GM13976 (cell line): Measurements from ENCODE around the gene LSAMP.

Source experiments
- DNase-seq: peaks from one replicate; pipeline ENCODE4 v3.0.0; 2012; ENCODE audit warnings: low spot score
- in situ Hi-C: fragments of 300-500 bp; cut with MboI; formaldehyde crosslinking; loops from one replicate; pipeline ENCODE4 v1.12.0; 2022; ENCODE audit warnings: low sequenced_read_pairs, mixed read lengths, inconsistent platforms; ENCODE audit not compliant: unreplicated experiment
- TF ChIP-seq, protein P1 (sequence below): IDR thresholded peaks from 2 replicates; pipeline ENCODE4 v1.5.1; 2012; ENCODE audit warnings: borderline replicate concordance, mild to moderate bottlenecking; ENCODE audit not compliant: insufficient read depth; ENCODE audit errors: extremely low read depth, missing control alignments, control extremely low read depth

Gene LSAMP

DNA sequence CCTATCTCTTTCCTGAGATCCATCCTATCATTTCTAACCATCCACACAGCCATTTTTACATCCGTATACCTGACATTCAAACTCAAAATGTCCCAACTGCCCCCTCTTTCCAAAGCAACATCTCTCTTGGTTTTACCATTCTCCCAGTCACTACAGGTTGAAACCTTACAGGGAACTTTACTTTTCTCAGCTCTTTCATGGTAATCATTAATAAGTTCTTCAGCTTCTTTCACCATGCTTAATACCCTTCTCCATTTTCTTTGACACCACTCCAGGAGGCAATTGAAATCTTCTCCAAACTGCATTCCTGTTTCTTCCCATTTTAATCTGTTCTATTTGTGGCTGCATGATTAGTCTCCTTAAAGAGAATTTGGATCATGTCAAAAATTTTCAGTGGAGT, 469.5 kb downstream of the LSAMP start:
- in situ Hi-C loops: no loop called here
- no peak for DNase-seq
- TF ChIP-seq, protein P1, sequence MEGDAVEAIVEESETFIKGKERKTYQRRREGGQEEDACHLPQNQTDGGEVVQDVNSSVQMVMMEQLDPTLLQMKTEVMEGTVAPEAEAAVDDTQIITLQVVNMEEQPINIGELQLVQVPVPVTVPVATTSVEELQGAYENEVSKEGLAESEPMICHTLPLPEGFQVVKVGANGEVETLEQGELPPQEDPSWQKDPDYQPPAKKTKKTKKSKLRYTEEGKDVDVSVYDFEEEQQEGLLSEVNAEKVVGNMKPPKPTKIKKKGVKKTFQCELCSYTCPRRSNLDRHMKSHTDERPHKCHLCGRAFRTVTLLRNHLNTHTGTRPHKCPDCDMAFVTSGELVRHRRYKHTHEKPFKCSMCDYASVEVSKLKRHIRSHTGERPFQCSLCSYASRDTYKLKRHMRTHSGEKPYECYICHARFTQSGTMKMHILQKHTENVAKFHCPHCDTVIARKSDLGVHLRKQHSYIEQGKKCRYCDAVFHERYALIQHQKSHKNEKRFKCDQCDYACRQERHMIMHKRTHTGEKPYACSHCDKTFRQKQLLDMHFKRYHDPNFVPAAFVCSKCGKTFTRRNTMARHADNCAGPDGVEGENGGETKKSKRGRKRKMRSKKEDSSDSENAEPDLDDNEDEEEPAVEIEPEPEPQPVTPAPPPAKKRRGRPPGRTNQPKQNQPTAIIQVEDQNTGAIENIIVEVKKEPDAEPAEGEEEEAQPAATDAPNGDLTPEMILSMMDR: no peak

DNA sequence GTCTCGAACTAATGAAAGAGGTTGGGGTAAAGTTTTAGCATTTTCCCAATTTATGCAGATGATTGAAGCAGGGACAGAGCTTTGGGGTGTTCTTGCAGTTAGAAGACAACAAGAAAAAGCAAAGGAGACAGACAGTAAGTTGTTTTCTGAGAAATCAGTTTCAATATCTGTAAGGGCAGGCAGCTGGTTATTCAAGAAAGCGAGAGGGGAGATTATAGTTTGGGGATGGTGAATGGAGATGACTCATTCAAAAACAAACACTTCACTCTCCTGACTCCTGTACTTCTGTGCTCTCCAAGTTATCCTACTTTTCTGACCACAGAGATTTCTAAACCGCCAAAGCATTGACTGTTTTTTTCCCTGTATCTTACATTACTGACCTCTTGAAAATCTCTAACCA, 469.9 kb downstream of the LSAMP start:
- in situ Hi-C loops: no loop called here
- peak; percentile 9 for DNase-seq
- TF ChIP-seq, protein P1: no peak

DNA sequence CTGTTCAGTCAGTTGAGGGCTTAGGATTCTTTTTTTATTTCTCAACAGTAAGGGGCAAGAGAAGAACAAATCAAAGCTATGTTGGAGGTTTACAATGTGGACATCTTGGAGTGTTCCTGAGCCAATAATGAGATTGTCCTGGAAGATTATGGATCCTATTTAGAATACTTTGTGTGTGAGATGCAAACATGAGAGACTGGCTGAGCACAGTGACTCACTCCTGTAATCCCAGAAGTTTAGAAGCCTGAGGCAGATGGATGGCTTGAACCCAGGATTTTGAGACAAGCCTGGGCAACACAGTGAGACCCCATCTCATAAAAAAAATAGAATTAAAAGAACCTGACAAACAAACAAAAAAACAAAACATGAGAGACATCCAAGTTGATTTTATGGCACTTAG, 470.3 kb downstream of the LSAMP start:
- no peak for DNase-seq
- TF ChIP-seq, protein P1: no peak
- in situ Hi-C loops: no loop called here

DNA sequence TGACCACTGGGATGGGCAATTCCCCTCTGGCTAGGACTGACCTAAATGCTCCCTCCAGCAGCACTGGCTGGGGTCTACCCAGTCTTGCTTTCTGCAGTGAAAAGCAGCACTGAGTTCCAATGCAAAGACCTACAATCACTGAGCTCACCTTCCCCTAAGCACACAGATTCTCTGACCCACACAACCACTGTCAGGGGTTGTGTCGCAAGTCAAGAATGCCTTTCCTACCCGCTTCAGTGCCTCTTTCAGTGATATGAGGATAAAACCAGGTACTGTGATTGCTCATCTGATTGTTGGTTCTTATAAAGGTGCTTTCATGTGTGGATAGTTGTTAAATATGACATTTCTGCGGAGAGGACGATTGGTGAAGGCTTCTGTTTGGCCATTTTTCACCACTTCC, 476.4 kb downstream of the LSAMP start:
- TF ChIP-seq, protein P1: no peak
- in situ Hi-C loops: no loop called here
- no peak for DNase-seq

DNA sequence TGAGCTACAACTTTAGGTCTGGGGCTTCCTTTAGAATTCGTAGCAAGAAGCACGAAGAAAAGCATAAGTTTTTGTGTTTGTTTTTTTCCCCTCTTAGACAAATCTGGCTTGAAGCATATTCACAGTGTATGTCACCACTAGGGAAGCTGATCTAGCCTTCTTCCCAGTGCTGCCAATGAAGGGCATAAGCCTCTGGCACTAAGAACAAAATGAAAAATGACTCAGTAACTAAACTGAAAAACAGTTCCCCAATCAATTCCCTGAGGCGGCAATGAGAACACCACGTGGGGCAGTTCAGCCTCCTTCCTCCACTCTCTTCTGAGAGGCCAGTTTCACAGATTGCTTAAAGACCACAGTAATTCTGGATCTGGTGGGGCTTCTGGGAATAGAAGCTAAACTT, 483.9 kb downstream of the LSAMP start:
- no peak for DNase-seq
- TF ChIP-seq, protein P1: no peak
- in situ Hi-C loops: no loop called here

DNA sequence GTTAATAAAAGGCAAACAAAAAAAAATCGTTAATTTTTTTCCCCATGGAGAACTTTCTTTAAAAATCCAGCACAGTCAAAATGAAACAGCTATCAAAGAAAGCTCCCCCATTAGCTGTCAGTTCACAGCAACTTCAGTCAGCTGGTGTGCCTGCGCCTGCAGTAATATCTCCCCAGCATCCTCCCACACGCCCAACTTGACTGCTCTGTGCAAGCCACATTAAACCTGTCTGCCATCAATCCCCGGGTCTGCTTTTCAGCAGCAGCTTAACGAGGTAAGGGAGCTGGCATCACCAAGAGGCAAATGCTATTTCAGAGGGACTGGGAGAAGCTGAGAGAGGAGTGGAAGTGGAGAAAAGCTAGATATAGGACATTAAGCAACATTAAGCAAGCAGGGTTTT, 484.5 kb downstream of the LSAMP start:
- TF ChIP-seq, protein P1: no peak
- peak; percentile 40 for DNase-seq
- in situ Hi-C loops: no loop called here

DNA sequence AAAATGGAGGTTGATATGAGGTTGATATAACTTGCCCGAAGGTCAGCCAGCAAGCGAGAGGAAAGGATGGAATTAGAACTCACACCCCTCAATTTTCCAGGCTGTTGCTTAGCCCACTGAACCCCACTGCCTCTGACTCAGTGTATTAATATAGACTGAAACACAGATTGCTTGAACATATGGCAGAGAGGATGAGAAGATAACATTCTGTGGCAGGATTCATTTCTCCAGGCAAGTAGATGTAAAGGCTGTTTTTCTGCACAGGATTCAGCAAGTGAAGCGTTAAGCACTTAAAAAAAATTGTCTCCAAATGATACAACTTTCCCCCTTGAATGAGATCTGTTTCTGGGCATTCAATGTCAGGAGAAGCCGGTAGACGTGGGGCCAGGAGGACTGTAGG, 486.8 kb downstream of the LSAMP start:
- TF ChIP-seq, protein P1: no peak
- in situ Hi-C loops: no loop called here
- DNase-seq: no peak
